HG02798 (cell line): ENCODE measurements around the gene TMEM184B.

Experiments used
- ATAC-seq: cut with Tn5 transposase; IDR thresholded peaks from one replicate; pipeline ENCODE4 v1.9.1; 2021; ENCODE audit warnings: mild to moderate bottlenecking; ENCODE audit not compliant: unreplicated experiment, poor library complexity

TMEM184B gene

GRCh38 chr22:38213319-38213989, 59.4 kb downstream of the TMEM184B start:
- ATAC-seq, result no peak

DNA sequence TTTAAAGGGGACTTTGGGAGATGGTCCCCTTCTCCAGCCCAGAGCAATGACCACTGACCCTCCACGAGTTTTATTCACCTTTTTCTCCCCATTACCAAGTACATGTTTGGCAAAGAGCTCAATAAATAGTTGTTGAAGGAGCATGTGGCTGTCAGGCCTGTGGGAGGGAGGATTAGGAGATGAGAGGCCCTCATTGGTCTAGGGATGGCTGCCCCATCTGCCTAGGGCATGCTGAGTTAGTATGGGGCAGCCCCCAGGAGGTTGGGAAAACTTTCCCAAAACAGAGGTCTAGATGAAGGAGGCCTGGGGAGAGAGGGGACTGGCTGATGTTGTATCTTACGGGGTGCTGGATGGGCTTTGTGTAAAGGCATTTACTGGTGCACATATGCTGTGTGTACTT, 60.4 kb downstream of the TMEM184B start:
- no peak for ATAC-seq

DNA sequence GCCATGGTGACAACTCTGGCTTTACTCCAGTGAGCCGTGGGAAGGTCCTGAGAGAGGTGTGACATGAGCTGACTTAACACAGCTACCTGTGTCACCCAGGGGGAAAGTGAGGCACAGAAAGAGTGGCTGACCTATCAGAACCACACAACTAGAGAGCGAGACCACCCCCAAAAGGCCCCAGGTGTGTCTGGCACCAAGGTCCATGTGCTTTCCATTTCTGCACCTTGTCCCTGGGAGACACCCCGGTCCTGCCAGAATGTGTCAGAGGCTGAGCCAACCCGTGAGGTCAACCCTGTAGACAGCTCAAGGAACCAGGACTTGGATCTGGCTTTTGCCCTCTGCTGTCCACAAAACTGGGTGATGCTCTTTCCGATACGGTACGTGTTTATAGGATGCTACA, 61.3 kb downstream of the TMEM184B start:
- no peak for ATAC-seq

- ATAC-seq, result no peak
Measured at GRCh38 chr22:38208551-38208968, 64.2 kb downstream of the TMEM184B start.

DNA sequence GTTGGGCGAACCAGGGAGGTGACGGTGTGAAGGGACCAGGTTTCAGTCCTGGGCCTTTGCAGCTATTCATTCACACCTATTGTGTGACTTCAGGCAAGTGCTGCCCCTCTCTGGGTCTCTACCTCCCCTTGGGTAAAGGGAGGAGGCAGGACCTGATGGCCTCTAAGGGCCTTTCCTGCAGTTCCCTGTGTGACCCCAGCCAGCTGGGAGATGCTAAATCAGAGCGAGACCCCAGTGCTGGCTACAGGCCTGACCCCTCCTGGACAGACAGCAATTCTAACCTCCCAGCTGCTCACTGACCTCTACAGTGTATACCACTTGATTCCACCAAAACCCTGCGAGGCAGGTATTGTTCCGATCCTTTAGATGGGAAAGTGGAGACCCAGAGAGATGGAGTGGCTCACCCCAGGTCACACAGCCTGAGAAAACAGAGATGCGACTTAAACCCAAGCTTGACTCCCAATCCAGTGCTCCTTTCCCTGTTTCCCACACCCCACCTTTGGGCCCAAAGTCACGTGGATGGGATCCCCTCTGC, 64.8 kb downstream of the TMEM184B start:
- ATAC-seq, result no peak

- no peak for ATAC-seq
Measured at GRCh38 chr22:38205261-38206128, 67.3 kb downstream of the TMEM184B start.

DNA sequence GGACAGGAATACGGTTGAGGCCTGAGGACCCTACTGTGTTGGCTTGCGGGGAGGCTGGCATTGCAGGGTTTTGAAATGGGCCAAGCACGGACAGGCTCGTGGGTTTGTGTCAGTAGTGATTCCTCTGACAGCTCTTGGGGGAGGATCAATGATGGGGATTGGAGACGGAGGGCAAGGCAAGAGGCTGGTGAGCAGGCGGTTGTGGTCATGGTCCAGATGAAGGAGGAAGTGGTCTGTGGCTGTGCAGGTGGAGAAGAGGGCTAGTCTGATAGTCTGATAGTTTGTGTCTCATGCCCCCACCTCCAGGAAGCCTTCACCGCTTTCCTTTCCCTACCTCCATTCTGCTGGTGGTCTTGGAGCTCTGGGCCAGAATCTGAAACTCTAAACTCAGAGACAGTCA, 68.0 kb downstream of the TMEM184B start:
- no peak for ATAC-seq

DNA sequence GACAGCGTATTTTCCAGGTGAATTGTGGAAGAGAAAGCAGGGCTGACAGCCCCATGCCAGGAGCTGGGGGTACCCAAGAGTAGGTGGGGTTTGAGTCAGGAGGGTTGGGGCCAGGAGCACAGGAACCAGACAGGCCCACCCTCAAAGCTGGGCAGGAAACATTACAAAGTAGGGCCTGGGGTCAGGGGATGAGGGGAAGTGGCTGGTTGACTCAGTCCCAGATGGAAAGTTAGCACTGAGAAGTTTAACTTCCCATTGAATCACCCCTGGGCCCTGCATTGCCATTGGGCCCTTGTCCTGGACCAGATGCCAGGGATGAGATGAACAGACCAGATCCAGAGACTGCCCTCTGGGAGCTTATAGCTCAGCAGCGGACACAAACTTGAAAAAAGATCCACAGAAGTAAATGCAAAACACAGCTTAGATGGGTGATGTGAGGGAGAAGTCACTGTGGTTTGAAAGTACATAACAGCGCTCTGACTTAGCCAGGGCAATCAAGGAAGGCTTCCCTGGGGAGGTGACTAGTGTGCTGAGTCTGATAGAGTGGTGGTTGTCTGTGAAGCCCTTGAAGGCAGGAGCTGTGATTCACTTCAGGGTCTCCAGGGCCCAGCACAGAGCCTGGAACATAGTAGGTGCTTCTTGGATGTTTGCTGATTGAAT, 68.8 kb downstream of the TMEM184B start:
- ATAC-seq, result no peak

GRCh38 chr22:38203090-38203810, 69.6 kb downstream of the TMEM184B start:
- no peak for ATAC-seq

GRCh38 chr22:38202437-38203089, 70.2 kb downstream of the TMEM184B start:
- ATAC-seq, result peak; percentile 22

- ATAC-seq, result peak; percentile 67
Measured at GRCh38 chr22:38201711-38202436, 70.9 kb downstream of the TMEM184B start, which contains the start of gene MAFF. MAFF (plus strand) TSS chr22:38201994; CDS start chr22:38213854, 11,860 bp downstream.

- ATAC-seq, result no peak
Measured at GRCh38 chr22:38201371-38201710, 71.5 kb downstream of the TMEM184B start.

GRCh38 chr22:38199826-38200559, 72.8 kb downstream of the TMEM184B start:
- ATAC-seq, result no peak

DNA sequence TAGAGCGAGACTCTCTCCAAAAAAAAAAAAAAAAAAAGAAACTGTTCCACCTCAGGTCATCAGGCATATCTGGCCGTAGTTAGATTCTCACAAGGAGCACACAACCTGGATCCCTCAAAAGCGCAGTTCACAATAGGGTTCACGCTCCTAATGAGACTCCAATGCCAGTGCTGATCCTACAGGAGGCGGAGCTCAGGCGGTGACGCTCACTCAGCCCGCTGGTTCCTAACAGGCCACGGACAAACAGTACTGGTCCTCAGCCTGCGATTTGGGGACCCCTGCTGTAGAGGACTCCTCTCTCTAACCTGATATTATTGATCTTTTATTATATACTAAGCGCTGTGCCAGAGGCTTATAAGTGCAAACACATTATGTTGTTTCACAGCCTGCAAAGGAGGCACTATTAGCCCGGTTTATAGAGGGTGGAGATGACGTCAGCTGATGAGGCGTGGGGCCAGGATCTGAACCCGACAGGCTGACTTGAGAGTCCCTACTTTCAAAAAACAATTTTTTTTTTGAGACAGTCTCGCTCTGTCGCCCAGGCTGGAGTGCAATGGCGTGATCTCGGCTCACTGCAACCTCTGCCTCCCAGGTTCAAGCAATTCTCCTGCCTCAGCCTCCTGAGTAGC, 75.9 kb downstream of the TMEM184B start:
- no peak for ATAC-seq

DNA sequence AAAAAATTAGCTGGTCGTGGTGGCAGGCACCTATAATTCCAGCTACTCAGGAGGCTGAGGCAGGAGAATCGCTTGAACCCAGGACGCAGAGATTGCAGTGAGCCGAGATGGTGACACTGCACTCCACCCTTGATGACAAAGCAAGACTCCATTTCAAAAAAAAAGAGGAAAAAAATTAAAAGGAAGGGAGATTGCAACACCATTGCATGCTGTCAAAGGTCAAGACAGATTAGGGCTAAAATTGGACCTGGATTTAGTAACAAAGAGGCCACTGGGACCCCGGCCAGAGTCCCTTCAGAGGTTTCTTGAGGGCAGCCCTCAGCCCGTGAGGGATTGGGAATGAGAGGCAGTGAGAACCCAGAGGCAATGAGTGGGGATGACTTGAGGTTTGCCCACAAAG, 79.2 kb downstream of the TMEM184B start:
- ATAC-seq, result no peak

DNA sequence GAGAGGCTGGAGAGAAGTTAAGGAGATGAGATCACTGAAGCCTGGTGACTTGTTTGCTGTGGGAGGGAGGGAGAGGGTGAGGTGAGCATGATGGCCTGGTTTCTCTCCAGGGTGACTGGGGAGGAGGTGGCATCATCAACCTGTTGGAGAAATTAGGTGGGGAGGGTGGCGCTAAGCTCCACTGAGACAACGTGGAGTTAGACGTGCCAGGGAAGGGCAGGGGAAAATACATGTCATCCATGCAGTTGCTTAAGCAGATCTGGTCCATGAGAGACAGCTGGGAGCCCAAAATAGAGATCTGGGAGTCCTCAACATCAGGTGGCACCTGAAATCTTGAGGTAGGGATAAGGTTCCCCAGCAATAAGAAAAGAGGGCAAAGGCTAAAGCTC, 80.3 kb downstream of the TMEM184B start:
- ATAC-seq, result no peak

GRCh38 chr22:38191731-38192474, 80.9 kb downstream of the TMEM184B start:
- ATAC-seq, result no peak
